Measurements from ENCODE around the gene FGGY. TPM values are rescaled to one million over a fixed set of nuclear protein-coding genes. Genes with fewer than 3 reads are reported as not detected.

Gene FGGY
- total RNA-seq, 1 experiment from 2014 or later = 14.6 TPM

GRCh38 chr1:59596432-59596831 lies 299.5 kb downstream of the FGGY start:
- no peak overlapping the region for H3K14ac ChIP-seq (ENCODE audit: insufficient read depth, low read length)
- H3K4me1 Mint-ChIP-seq = peaks cover 20 to 21% of the 10 kb centered on the region in 2 experiments
- H3K27me3 ChIP-seq (ENCODE audit: insufficient read depth, low read length) = no peaks in the 10 kb centered on the region
- H3K18ac ChIP-seq (ENCODE audit: insufficient read length, low read depth, low read length) = no peak overlapping the region
- no peaks in the 10 kb centered on the region for H3K9me3 ChIP-seq (ENCODE audit: control insufficient read depth, low read depth, low read length)
- H3K4me3 Mint-ChIP-seq = no peak overlapping the region
- no CpG with 5 or more reads among the region's 3 CpGs for WGBS (ENCODE audit: extremely low coverage, insufficient read length, low lambda C conversion rate)
- no peak overlapping the region for H3K23ac ChIP-seq (ENCODE audit: insufficient read length, low read depth, low read length)
- H3K23me2 ChIP-seq (ENCODE audit: insufficient read length, low read depth, low read length, poor library complexity, severe bottlenecking) = no peaks in the 10 kb centered on the region
- H3T11ph ChIP-seq (ENCODE audit: low read length) = no peak overlapping the region
- H3K4me2 ChIP-seq (ENCODE audit: insufficient read depth, insufficient read length, low read length) = no peak overlapping the region
- H4K5ac ChIP-seq (ENCODE audit: insufficient read length, low read depth, low read length) = no peak overlapping the region
- no peak overlapping the region for H3K56ac ChIP-seq (ENCODE audit: insufficient read length, low read depth, low read length)
- no peak overlapping the region for H2BK120ac ChIP-seq (ENCODE audit: low read depth, low read length, poor library complexity, severe bottlenecking)
- no peak overlapping the region for H3K27ac ChIP-seq (ENCODE audit: insufficient read length, low read depth, low read length)
- no peak overlapping the region for H2BK15ac ChIP-seq (ENCODE audit: low read depth, low read length)
- no peak overlapping the region for H4K8ac ChIP-seq (replicated peaks; ENCODE audit: insufficient read length, low read depth, low read length)
- no peaks in the 10 kb centered on the region for H3K79me2 ChIP-seq (ENCODE audit: insufficient read depth, low read length)
- H2AFZ ChIP-seq (ENCODE audit: low read length) = no peak overlapping the region
- no peak overlapping the region; a peak in 1 of 7 replicates for H3K27ac Mint-ChIP-seq
- H4K91ac ChIP-seq (ENCODE audit: insufficient read length, low read depth, low read length) = no peak overlapping the region
- H3K36me3 Mint-ChIP-seq (ENCODE audit: insufficient read depth in 1 of 3, low read depth in 3 of 3) = no peaks in the 10 kb centered on the region
- no peak overlapping the region for H3K4ac ChIP-seq (ENCODE audit: low read depth, low read length)
- no peak overlapping the region for H3K9ac ChIP-seq (ENCODE audit: extremely low read depth, insufficient read length, low read length)
- no peaks in the 10 kb centered on the region for H4K20me1 ChIP-seq (ENCODE audit: control insufficient read depth, insufficient read depth, insufficient read length)
- H3K27me3 Mint-ChIP-seq (ENCODE audit: low read depth) = no peaks in the 10 kb centered on the region
- no peak overlapping the region for H2BK20ac ChIP-seq (ENCODE audit: low read depth, low read length, poor library complexity, severe bottlenecking)
- no peak overlapping the region for H2AK5ac ChIP-seq (ENCODE audit: insufficient read length, low read length)
- peaks cover 3% of the 10 kb centered on the region; the same call in 1 of the 2 replicates for H3K4me1 ChIP-seq (ENCODE audit: insufficient read depth, low read length)
- H3K9me3 Mint-ChIP-seq = no peaks in the 10 kb centered on the region
- H2BK5ac ChIP-seq (ENCODE audit: insufficient read length, low read length) = no peak overlapping the region
- no peak overlapping the region for H2BK12ac ChIP-seq (ENCODE audit: insufficient read length, low read depth, low read length)
- H3K79me1 ChIP-seq (ENCODE audit: insufficient read depth, low read depth, low read length, poor library complexity, severe bottlenecking) = no peaks in the 10 kb centered on the region
- no peak for DNase-seq
- TF ChIP-seq CTCF (conservative IDR thresholded peaks at IDR 0.05) = no peak
